Measurements from ENCODE around the gene FOXF2.
A peak's percentile ranks its signal among the peaks of the same experiment; 100 is the strongest.

Gene FOXF2

GRCh38 chr6:1380625-1381427 is 8.6 kb upstream of the FOXF2 start:
- no peak for DNase-seq (ENCODE audit: extremely low read depth, low read depth)
- TF ChIP-seq CTCF (IDR thresholded peaks at IDR 0.05; ENCODE audit: low read depth, low read length): no peak

DNA sequence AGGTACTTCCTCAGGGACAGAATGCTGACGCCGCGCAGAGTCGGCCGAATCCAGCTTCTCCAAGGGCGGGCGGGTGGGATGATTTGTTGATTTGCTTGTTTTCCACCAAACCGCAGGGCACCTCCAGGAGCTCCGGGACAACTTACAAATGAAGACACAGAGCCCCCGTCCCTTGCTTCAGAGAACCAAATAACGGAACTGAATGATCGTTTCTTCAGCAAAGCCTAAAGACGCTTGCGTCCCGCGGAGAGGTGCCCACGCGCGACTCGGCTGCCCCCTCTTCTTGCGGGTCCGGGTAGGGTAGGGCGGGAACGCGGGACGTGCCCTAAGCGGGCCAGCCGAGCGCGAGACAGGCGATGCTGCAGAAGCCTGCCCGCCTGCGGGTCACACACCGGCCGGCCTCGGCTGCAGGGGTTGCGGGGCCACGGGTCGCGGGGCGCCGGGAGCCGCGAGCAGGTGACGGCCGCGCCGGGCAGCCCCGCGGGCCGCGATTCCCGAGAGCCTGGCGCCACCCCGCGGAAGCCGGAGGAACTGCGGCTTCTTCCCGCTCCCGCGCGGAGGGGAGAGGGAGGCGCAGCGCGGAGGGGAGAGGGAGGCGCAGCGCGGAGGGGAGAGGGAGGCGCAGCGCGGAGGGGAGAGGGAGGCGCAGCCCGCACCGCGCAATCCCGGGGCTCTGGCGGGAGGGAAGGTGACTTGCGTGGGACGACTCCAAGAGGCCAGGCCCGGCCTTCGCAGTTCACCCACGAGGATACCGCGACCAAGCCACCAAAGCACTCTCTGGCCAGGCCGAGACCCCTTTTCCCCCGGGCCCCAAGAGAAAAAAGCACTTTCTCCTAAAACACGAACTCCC is 7.7 kb upstream of the FOXF2 start:
- no peak for DNase-seq (ENCODE audit: extremely low read depth, low read depth)

DNA sequence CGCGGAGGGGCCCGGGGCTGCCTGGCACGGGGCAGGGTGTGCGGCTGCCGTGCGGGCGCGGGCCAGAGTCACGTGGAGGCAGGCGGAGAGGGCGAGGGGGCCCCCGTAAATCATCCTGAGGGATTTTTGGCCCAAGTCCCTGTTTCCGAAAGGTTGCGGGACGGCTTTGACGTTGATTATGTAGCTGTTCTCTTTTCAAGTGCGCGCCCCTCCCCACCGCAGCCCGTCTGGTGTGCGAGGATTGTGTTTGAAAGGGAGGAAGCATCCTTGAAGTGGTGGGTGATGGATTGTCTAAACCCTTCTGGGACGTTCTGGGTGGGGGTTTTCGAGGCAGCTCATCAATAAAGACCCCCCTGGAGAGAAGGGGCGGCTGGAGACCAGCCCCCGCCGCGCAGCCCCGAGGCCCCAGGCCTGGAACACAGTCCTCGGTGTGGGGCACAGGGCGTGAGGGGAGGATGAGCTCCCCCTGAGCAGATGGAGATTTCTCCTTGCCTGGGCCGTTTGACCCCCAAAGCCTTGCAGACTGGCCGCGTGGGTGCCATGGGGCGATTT is 7.0 kb upstream of the FOXF2 start:
- no peak for TF ChIP-seq CTCF (IDR thresholded peaks at IDR 0.05; ENCODE audit: low read depth, low read length)
- no peak for DNase-seq (ENCODE audit: extremely low read depth, low read depth)

More for the DNA sequence above, 7.7 kb upstream of the FOXF2 start:
- TF ChIP-seq CTCF (IDR thresholded peaks at IDR 0.05; ENCODE audit: low read depth, low read length): peak; percentile 50

- no peak for DNase-seq (ENCODE audit: extremely low read depth, low read depth)
- TF ChIP-seq CTCF (IDR thresholded peaks at IDR 0.05; ENCODE audit: low read depth, low read length): no peak
Observed at GRCh38 chr6:1382883-1383728, 6.3 kb upstream of the FOXF2 start.

GRCh38 chr6:1383729-1384548 is 5.4 kb upstream of the FOXF2 start:
- no peak for DNase-seq (ENCODE audit: extremely low read depth, low read depth)
- TF ChIP-seq CTCF (IDR thresholded peaks at IDR 0.05; ENCODE audit: low read depth, low read length): no peak

- DNase-seq (ENCODE audit: extremely low read depth, low read depth): no peak
Observed at GRCh38 chr6:1384549-1385128, 4.7 kb upstream of the FOXF2 start.

More at GRCh38 chr6:1384549-1385128, 4.7 kb upstream of the FOXF2 start:
- no peak for TF ChIP-seq CTCF (IDR thresholded peaks at IDR 0.05; ENCODE audit: low read depth, low read length)

All from AG09319 (cell line).